ENCODE results near the gene LRIG3. TPM values are rescaled to one million over a fixed set of nuclear protein-coding genes. Genes with fewer than 3 reads are reported as not detected.

Gene LRIG3
- total and polyA plus RNA-seq, 2 donors from 2014 or later = 4.4 to 40.5 TPM

DNA sequence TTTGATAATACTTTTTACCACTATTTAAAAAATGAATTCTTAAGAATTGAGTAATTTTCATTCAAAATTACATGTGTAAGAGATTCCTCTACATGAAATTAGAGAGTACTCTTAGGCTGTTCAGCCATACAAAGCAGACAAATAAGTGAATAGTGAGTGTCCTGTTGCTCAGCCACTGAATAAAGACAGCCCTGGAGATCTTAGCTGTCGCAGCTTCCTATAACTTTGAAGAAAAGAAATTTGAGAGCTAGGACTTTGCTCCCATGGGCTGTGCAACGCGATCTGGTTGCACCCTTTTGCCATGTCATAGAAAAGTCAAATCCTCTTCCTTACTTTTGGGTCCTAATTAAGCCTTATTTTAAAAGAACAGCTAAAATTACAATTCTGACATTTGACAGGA, 40.9 kb upstream of the LRIG3 start:
- Histone ChIP-seq H3K9ac (ENCODE audit: low read length in 3 of 3) (no peak overlapping the region), H3K27me3 (ENCODE audit: control insufficient read depth, insufficient read depth, low read length) (no peaks in the 10 kb centered on the region), H3K27ac (ENCODE audit: low read depth in 2 of 2, low read length in 2 of 2) (no peak overlapping the region), H3K9me3 (ENCODE audit: control insufficient read depth in 2 of 3, insufficient read depth in 1 of 3, low read length in 3 of 3) (no peaks in the 10 kb centered on the region), H3K36me3 (ENCODE audit: control insufficient read depth in 2 of 3, insufficient read depth in 3 of 3, low read length in 3 of 3) (no peaks in the 10 kb centered on the region), H3K4me3 (ENCODE audit: low read length in 3 of 3) (no peak overlapping the region), H3K4me1 (ENCODE audit: control insufficient read depth in 2 of 3, insufficient read depth in 2 of 3, low read depth in 1 of 3, low read length in 3 of 3) (no peaks in the 10 kb centered on the region)
- intact Hi-C loops (cut with DNase I) = no loop called here
- TF ChIP-seq CTCF (IDR thresholded peaks at IDR 0.05; ENCODE audit: borderline replicate concordance, extremely low read depth, insufficient read depth) = no peak
- DNase-seq (peak in 3 of 5 donors; percentile 16 to 63 (median 62)), FAIRE-seq (no peak)

- H3K36me3 ChIP-seq (ENCODE audit: control insufficient read depth in 2 of 3, insufficient read depth in 3 of 3, low read length in 3 of 3) = no peaks in the 10 kb centered on the region
- intact Hi-C loops (cut with DNase I) = no loop called here
- no peak for TF ChIP-seq CTCF (IDR thresholded peaks at IDR 0.05; ENCODE audit: borderline replicate concordance, extremely low read depth, insufficient read depth)
- H3K27me3 ChIP-seq (ENCODE audit: control insufficient read depth, insufficient read depth, low read length) = no peaks in the 10 kb centered on the region
- no peak overlapping the region for H3K9ac ChIP-seq (ENCODE audit: low read length in 3 of 3)
- DNase-seq (no peak), FAIRE-seq (no peak)
- no peaks in the 10 kb centered on the region for H3K4me1 ChIP-seq (ENCODE audit: control insufficient read depth in 2 of 3, insufficient read depth in 2 of 3, low read depth in 1 of 3, low read length in 3 of 3)
- no peak overlapping the region for H3K27ac ChIP-seq (ENCODE audit: low read depth in 2 of 2, low read length in 2 of 2)
- no peaks in the 10 kb centered on the region for H3K9me3 ChIP-seq (ENCODE audit: control insufficient read depth in 2 of 3, insufficient read depth in 1 of 3, low read length in 3 of 3)
- no peak overlapping the region for H3K4me3 ChIP-seq (ENCODE audit: low read length in 3 of 3)
Measured at GRCh38 chr12:58959639-58960300, 39.5 kb upstream of the LRIG3 start.

DNA sequence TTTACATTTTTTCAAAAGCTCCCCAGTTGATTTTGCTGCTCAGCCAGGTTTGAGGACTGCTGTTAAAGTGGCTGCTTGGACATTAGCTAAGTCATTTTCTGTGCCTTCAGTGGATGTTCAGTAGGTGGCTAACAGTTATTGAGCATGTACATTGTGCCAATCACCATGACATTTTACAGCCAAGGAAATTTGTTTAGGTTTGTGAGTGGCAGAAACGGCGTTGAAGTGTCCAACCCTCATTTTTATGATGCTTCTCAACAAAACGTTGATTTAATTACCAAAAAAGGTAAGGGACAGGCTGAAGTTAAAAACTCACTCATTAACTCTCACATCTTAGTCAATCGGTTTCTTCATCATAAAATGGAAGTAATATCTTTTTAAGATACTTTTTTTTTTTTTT, 37.0 kb upstream of the LRIG3 start:
- FAIRE-seq = no peak
- intact Hi-C loops (cut with DNase I) = no loop called here

More for the DNA sequence above, 37.0 kb upstream of the LRIG3 start:
- Histone ChIP-seq H3K36me3 (ENCODE audit: control insufficient read depth in 2 of 3, insufficient read depth in 3 of 3, low read length in 3 of 3) (no peaks in the 10 kb centered on the region), H3K9me3 (ENCODE audit: control insufficient read depth in 2 of 3, insufficient read depth in 1 of 3, low read length in 3 of 3) (no peaks in the 10 kb centered on the region), H3K4me1 (ENCODE audit: control insufficient read depth in 2 of 3, insufficient read depth in 2 of 3, low read depth in 1 of 3, low read length in 3 of 3) (no peaks in the 10 kb centered on the region), H3K27ac (ENCODE audit: low read depth in 2 of 2, low read length in 2 of 2) (no peak overlapping the region), H3K4me3 (ENCODE audit: low read length in 3 of 3) (no peak overlapping the region), H3K9ac (ENCODE audit: low read length in 3 of 3) (no peak overlapping the region), H3K27me3 (ENCODE audit: control insufficient read depth, insufficient read depth, low read length) (no peaks in the 10 kb centered on the region)
- TF ChIP-seq CTCF (IDR thresholded peaks at IDR 0.05; ENCODE audit: borderline replicate concordance, extremely low read depth, insufficient read depth) = no peak
- DNase-seq = no peak
